WERI-Rb-1 (cell line): ENCODE data around the gene SHC2.

Experiments used
- DNase-seq: peaks from one replicate; pipeline ENCODE4 v3.0.0-alpha.2; 2020
- H3K27ac ChIP-seq: fragments of 250-450 bp; sonication (Bioruptor Pico); 2 replicates; pipeline ENCODE4 v1.5.1; 2020; ENCODE audit warnings: mild to moderate bottlenecking, moderate library complexity
- H3K27me3 ChIP-seq: fragments of 250-450 bp; sonication (Bioruptor Pico); 2 replicates; pipeline ENCODE4 v1.5.1; 2021; ENCODE audit warnings: mild to moderate bottlenecking, low read depth, moderate library complexity; ENCODE audit not compliant: insufficient read depth, severe bottlenecking
- H3K36me3 ChIP-seq: fragments of 250-450 bp; sonication (Bioruptor Pico); 2 replicates; pipeline ENCODE4 v1.5.1; 2020; ENCODE audit warnings: mild to moderate bottlenecking, moderate library complexity
- H3K4me3 ChIP-seq: 2 replicates; pipeline ENCODE4 v1.5.1; 2011; ENCODE audit warnings: low read depth, mild to moderate bottlenecking, control low read depth, low read length
- H3K9me3 ChIP-seq: fragments of 250-450 bp; sonication (Bioruptor Pico); 2 replicates; pipeline ENCODE4 v1.5.1; 2021; ENCODE audit warnings: mild to moderate bottlenecking, moderate library complexity; ENCODE audit not compliant: severe bottlenecking
- TF ChIP-seq, protein P1 (sequence below): IDR thresholded peaks from 2 replicates; pipeline ENCODE4 v1.5.1; 2011; ENCODE audit warnings: low read depth, mild to moderate bottlenecking, control low read depth, inconsistent platforms, low read length

SHC2 gene, protein sequence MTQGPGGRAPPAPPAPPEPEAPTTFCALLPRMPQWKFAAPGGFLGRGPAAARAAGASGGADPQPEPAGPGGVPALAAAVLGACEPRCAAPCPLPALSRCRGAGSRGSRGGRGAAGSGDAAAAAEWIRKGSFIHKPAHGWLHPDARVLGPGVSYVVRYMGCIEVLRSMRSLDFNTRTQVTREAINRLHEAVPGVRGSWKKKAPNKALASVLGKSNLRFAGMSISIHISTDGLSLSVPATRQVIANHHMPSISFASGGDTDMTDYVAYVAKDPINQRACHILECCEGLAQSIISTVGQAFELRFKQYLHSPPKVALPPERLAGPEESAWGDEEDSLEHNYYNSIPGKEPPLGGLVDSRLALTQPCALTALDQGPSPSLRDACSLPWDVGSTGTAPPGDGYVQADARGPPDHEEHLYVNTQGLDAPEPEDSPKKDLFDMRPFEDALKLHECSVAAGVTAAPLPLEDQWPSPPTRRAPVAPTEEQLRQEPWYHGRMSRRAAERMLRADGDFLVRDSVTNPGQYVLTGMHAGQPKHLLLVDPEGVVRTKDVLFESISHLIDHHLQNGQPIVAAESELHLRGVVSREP

DNA sequence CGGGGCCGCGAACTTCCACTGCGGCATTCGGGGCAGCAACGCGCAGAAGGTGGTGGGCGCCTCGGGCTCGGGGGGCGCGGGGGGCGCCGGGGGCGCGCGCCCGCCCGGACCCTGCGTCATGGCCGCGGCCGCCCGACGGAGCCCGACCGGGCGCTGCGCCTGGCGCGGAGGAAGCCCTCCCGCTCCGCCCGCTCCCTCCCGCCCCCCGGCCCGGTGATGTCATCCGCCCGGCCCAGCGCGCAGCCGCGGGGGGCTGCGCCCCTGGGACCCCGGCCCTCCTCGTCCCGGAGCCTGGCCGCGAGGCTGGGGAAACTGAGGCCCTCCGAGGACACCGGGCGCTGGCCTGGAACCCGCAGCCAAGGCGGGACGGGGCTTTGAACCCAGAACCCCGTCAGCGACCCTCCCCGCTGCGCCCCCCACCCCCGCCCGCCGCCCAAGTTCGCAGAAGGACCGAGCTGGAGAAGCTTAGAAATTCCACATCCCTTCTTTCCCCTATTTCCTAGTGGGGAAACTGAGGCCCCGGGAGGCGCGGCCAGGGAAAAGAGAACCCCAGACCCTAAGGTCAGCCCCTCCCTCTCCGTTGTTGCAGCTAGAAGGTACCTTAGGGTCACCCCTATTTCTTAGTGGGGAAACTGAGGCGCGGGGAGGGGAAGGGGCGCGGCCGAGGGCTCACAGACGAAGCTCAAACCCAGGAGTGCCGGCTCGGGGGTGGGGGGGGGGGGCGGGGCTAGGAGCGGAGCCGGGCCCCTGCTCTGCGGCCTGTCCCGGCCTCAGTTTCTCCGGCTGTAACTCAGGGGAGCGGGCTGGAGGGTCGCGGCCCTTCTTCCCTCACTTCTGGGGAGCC, at the start of gene SHC2:
SHC2 (minus strand) TSS at position 157 of the 844 bp plus-strand sequence; CDS start at position 120, 37 bp downstream.
- Histone ChIP-seq H3K36me3 (peaks cover under 1% of the 10 kb centered on the region; the same call in 1 of the 2 replicates), H3K27me3 (no peaks in the 10 kb centered on the region), H3K9me3 (no peaks in the 10 kb centered on the region), H3K27ac (peak within 1 kb of the TSS; percentile 86), H3K4me3 (peak within 1 kb of the TSS; percentile 70)
- DNase-seq = peak; percentile 47
- TF ChIP-seq, protein P1, sequence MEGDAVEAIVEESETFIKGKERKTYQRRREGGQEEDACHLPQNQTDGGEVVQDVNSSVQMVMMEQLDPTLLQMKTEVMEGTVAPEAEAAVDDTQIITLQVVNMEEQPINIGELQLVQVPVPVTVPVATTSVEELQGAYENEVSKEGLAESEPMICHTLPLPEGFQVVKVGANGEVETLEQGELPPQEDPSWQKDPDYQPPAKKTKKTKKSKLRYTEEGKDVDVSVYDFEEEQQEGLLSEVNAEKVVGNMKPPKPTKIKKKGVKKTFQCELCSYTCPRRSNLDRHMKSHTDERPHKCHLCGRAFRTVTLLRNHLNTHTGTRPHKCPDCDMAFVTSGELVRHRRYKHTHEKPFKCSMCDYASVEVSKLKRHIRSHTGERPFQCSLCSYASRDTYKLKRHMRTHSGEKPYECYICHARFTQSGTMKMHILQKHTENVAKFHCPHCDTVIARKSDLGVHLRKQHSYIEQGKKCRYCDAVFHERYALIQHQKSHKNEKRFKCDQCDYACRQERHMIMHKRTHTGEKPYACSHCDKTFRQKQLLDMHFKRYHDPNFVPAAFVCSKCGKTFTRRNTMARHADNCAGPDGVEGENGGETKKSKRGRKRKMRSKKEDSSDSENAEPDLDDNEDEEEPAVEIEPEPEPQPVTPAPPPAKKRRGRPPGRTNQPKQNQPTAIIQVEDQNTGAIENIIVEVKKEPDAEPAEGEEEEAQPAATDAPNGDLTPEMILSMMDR = no peak

DNA sequence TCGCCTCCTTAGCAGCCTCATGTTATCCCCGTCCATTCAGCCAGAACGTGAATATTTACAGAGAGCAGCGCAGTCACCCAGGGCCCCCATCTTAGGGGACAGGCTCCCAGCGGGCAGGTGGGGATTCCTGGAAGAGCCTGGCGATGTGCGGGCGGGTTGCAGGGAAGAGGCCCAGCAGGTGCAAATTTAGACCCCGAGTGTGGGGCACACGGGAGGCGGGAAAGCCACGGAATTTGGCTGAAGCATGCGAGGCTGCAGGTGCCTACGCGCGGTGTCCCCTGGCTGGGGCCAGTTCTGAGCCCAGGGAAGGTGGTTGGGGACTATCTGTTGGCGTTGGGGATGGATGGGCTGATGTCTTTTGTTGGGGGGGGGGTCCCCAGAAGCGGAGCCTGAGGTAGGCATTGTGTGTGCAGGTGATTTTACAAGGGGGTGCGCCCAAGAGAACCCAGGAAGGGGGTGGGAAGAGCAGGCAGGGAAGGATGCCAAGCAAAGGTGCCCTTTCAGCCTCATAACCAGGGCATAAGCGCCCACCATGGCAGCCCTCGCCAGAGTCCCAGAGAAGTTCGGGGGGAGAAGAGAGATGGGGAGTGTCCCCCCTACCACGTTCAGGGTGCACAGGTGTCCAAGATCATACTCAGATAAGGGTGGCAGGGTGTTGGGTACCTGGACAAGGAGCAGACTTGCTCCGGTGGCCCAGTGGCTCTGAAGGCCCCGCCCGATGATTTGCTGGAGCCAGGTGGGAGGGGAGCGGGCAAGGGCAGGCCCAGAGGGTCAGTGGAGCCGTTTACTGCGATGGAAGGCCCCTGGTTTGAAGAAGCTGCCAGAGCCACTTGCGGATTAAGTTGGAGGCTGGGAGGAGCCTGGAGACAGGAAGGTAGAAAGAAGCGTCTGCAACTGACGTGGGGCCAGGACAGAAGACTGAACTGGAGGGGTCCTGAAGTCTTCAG, 47.6 kb upstream of the SHC2 start:
- TF ChIP-seq, protein P1 = no peak
- H3K36me3 ChIP-seq = peaks cover 5% of the 10 kb centered on the region; the same call in 1 of the 2 replicates
- H3K9me3 ChIP-seq = no peaks in the 10 kb centered on the region
- no peak for DNase-seq
- no peaks in the 10 kb centered on the region for H3K27me3 ChIP-seq
- H3K27ac ChIP-seq = peak overlapping the region; percentile 93
- peak overlapping the region; percentile 91 for H3K4me3 ChIP-seq

DNA sequence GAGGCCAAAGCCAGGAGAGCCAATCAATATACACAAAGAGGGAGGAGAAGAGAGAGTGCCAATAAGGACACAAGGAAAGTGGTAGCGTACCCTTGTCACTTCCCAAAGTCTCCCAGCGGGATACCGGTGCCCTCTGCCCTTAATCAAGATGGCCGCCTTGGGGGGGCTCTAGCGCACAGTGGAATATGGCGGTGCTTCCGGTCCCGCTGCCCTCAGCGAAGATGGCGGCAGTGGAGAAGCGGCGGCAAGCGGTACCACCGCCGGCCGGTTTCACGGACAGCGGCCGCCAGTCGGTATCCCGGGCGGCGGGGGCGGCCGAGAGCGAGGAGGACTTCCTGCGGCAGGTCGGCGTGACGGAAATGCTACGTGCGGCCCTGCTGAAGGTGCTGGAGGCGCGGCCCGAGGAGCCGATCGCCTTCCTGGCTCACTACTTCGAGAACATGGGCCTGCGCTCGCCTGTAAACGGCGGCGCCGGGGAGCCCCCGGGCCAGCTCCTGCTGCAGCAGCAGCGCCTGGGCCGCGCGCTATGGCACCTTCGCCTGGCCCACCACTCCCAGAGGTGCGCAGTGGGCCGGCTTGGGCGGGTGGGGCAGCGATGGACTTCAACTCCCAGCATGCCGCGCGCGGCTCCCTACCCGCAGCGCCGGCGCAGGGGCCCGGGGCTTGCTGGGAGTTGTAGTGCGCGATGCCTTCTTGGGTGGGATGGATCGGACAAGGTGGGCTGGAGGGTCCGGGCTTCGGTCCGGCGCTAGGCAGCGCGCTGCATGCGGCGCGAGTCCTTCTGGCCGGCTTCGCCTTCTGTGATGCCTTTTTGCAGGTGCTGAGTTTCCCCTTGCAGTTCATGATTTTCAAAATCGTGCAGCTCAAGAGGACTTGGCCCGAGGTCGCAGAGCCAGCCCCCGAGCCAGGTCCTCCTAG, 46.7 kb upstream of the SHC2 start, which contains the start of gene TPGS1:
TPGS1 (plus strand) TSS at position 212 of the 918 bp plus-strand sequence; CDS start at position 222, 10 bp downstream.
- no peaks in the 10 kb centered on the region for H3K27me3 ChIP-seq
- DNase-seq = peak; percentile 94
- TF ChIP-seq, protein P1 = no peak
- H3K27ac ChIP-seq = peak within 1 kb of the TSS; percentile 93
- peak within 1 kb of the TSS; percentile 91 for H3K4me3 ChIP-seq
- peaks cover 5% of the 10 kb centered on the region; the same call in 1 of the 2 replicates for H3K36me3 ChIP-seq
- no peaks in the 10 kb centered on the region for H3K9me3 ChIP-seq

DNA sequence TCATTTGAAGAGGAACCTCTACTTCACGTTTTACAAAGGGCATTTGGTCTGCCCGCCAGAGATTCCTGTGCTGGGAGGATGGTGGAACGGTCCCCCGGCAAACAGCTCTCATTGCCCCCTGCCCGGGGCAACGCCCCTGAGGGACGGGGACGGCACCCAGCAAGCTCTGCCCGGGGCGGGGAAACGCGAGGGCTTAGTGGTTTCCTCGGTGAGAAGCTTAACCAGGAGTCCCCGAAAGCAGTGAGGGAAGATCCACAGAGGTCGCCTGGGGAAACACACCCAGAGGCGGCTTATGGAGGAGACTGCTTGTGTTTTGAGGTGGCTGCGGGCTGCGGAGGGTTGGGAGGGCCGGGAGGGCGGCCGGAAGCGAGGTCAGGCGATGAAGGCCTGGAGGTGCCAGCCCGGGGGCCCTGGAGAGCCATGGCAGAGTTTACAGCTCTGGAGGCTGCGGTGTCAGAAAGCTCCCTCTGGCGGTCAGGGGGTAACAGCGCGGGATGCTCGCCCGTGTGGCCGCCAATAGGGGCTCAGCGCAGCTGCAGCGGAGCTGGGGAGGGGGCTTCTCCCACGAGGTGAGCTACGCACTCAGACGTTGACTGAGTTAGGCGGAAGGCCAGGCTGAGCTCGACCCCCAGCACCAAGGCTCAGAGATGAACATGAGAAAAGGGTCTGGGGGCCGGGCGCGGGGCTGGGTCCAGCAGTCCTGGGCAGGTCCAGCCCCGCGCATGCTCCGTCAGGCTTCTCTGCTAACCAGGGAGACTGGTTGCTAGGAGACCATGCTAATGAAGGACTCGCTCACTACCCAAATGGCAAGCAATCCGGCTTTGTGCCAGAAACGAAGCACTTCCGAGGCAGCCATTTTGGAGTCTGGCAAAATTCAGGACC, 45.8 kb upstream of the SHC2 start:
- DNase-seq = peak; percentile 97
- Histone ChIP-seq H3K4me3 (peak overlapping the region; percentile 91), H3K27ac (peak overlapping the region; percentile 93), H3K27me3 (no peaks in the 10 kb centered on the region), H3K36me3 (peaks cover 5% of the 10 kb centered on the region; the same call in 1 of the 2 replicates), H3K9me3 (no peaks in the 10 kb centered on the region)
- TF ChIP-seq, protein P1 = peak; percentile 98
